LNCaP clone FGC (cell line): Measurements from ENCODE around the gene KBTBD7.

Experiments used
- DNase-seq: peaks from one replicate; pipeline ENCODE4 v3.0.0-alpha.2; 2011; ENCODE audit warnings: low read depth
- H3K4me3 ChIP-seq: 2 replicates; pipeline ENCODE4 v1.5.1; 2011; ENCODE audit warnings: mild to moderate bottlenecking, low read depth, low read length, control low read depth
- CTCF ChIP-seq: IDR thresholded peaks from 2 replicates; pipeline ENCODE4 v1.5.1; 2012; ENCODE audit warnings: mild to moderate bottlenecking; ENCODE audit not compliant: control insufficient read depth, insufficient read depth; ENCODE audit errors: extremely low read depth

The KBTBD7 gene

GRCh38 chr13:41193919-41194824, at the start of gene KBTBD7:
Gene KBTBD7 (minus strand): TSS chr13:41194569. CDS start chr13:41194257, 312 bp downstream.
- H3K4me3 ChIP-seq = peak within 1 kb of the TSS; percentile 78
- TF ChIP-seq CTCF = no peak

GRCh38 chr13:41241626-41242025, 47.3 kb upstream of the KBTBD7 start:
- TF ChIP-seq CTCF = no peak
- DNase-seq = no peak
- H3K4me3 ChIP-seq = no peak overlapping the region

More at GRCh38 chr13:41193919-41194824, at the start of gene KBTBD7:
- DNase-seq = peak; percentile 58

GRCh38 chr13:41236369-41236768, 42.0 kb upstream of the KBTBD7 start:
- no peak for TF ChIP-seq CTCF
- no peak for DNase-seq
- H3K4me3 ChIP-seq = no peak overlapping the region

- H3K4me3 ChIP-seq = no peak overlapping the region
- DNase-seq = no peak
- TF ChIP-seq CTCF = no peak
Measured at GRCh38 chr13:41232578-41233480, 38.5 kb upstream of the KBTBD7 start.

GRCh38 chr13:41231786-41232185, 37.4 kb upstream of the KBTBD7 start:
- TF ChIP-seq CTCF = no peak
- H3K4me3 ChIP-seq = no peak overlapping the region
- DNase-seq = peak; percentile 33

- DNase-seq = no peak
- no peak for TF ChIP-seq CTCF
- no peak overlapping the region for H3K4me3 ChIP-seq
Measured at GRCh38 chr13:41231025-41231677, 36.8 kb upstream of the KBTBD7 start.
